GM23338 (cell line): ENCODE measurements around the gene CAMTA1.

Experiments
- CREB1 ChIP-seq: fragments of 250-450 bp; sonication (Bioruptor Pico); IDR thresholded peaks from 2 replicates; pipeline ENCODE4 v1.5.0; 2020; ENCODE audit warnings: low read depth, mild to moderate bottlenecking, moderate library complexity
- CTCF ChIP-seq, 2 experiments: fragments of 200-600 bp in 1 of 2; sonication (generic) in 1 of 2; conservative IDR thresholded peaks; 2 replicates each; pipeline versions ENCODE4 v1.5.1 to v1.6.1; 2016 to 2017; ENCODE audit warnings: antibody characterized with exemption in 2 of 2, low read depth in 2 of 2, mild to moderate bottlenecking in 2 of 2, moderate library complexity in 1 of 2
- EZH2 ChIP-seq: fragments of 200-600 bp; sonication (generic); IDR thresholded peaks from one replicate; pipeline ENCODE4 v1.8.0; 2017; ENCODE audit warnings: antibody characterized with exemption, mild to moderate bottlenecking, low read depth; ENCODE audit not compliant: unreplicated experiment
- EZH2phosphoT487 ChIP-seq: fragments of 200-600 bp; sonication (generic); IDR thresholded peaks from one replicate; pipeline ENCODE4 v1.8.1; 2018; ENCODE audit warnings: antibody characterized with exemption; ENCODE audit not compliant: unreplicated experiment
- JUNB ChIP-seq: IDR thresholded peaks from one replicate; pipeline ENCODE4 v1.6.1; 2016; ENCODE audit warnings: antibody characterized with exemption; ENCODE audit not compliant: unreplicated experiment
- NANOG ChIP-seq: IDR thresholded peaks from 2 replicates; pipeline ENCODE4 v1.6.1; 2016; ENCODE audit warnings: antibody characterized with exemption, borderline replicate concordance
- POLR2AphosphoS5 ChIP-seq: IDR thresholded peaks from 2 replicates; pipeline ENCODE4 v1.6.1; 2016; ENCODE audit warnings: antibody characterized with exemption, low read depth
- REST ChIP-seq: IDR thresholded peaks from one replicate; pipeline ENCODE4 v1.6.1; 2018; ENCODE audit warnings: antibody characterized with exemption; ENCODE audit not compliant: unreplicated experiment

GRCh38 chr1:7265771-7266371 is 480.6 kb downstream of the CAMTA1 start:
- TF ChIP-seq CTCF (conservative IDR thresholded peaks at IDR 0.05; ENCODE audit: low read depth in 2 of 2) = no peak
- no peak for TF ChIP-seq POLR2AphosphoS5
- TF ChIP-seq REST = no peak
- TF ChIP-seq EZH2phosphoT487 = no peak
- TF ChIP-seq EZH2 = no peak
- no peak for TF ChIP-seq JUNB
- TF ChIP-seq CREB1 = no peak
- TF ChIP-seq NANOG = no peak
